Ureter (tissue), 1 donor: Measurements from ENCODE around the gene DGKZ. TPM values are rescaled to one million over a fixed set of nuclear protein-coding genes. Genes with fewer than 3 reads are reported as not detected.

Experiments used
- DNase-seq: peaks from one replicate; pipeline ENCODE4 v3.0.0-alpha.2; 2020; ENCODE audit warnings: low spot score
- total RNA-seq: library from RNA; stranded (reverse); gene quantifications from one replicate; pipeline ENCODE4 v1.2.4, GENCODE V29; 2023
- donor health status: DM: yes; HTN: yes; CAD: no.

The DGKZ gene
- total RNA-seq, 1 donor from 2014 or later, result 76.3 TPM

- DNase-seq, result peak; percentile 85
Observed at GRCh38 chr11:46392421-46393230, 45.4 kb downstream of the DGKZ start.

GRCh38 chr11:46393231-46393616 is 46.0 kb downstream of the DGKZ start:
- no peak for DNase-seq

- DNase-seq, result no peak
Observed at GRCh38 chr11:46393759-46394158, 46.5 kb downstream of the DGKZ start.

GRCh38 chr11:46397526-46397925 is 50.3 kb downstream of the DGKZ start:
- no peak for DNase-seq

GRCh38 chr11:46402957-46403902 is 56.0 kb downstream of the DGKZ start:
- DNase-seq, result no peak

- no peak for DNase-seq
Observed at GRCh38 chr11:46404476-46405017, 57.3 kb downstream of the DGKZ start.

GRCh38 chr11:46407635-46408034 is 60.4 kb downstream of the DGKZ start:
- no peak for DNase-seq

GRCh38 chr11:46408407-46408986 is 61.2 kb downstream of the DGKZ start:
- no peak for DNase-seq

- no peak for DNase-seq
Observed at GRCh38 chr11:46410021-46410420, 62.8 kb downstream of the DGKZ start.

- DNase-seq, result no peak
Observed at GRCh38 chr11:46413760-46414465, 66.7 kb downstream of the DGKZ start.

- DNase-seq, result no peak
Observed at GRCh38 chr11:46414466-46414796, 67.2 kb downstream of the DGKZ start.

GRCh38 chr11:46414879-46415278 is 67.6 kb downstream of the DGKZ start:
- DNase-seq, result no peak

- DNase-seq, result no peak
Observed at GRCh38 chr11:46417711-46418110, 70.4 kb downstream of the DGKZ start.

- DNase-seq, result no peak
Observed at GRCh38 chr11:46418751-46419150, 71.5 kb downstream of the DGKZ start.

GRCh38 chr11:46420513-46420912 is 73.2 kb downstream of the DGKZ start:
- no peak for DNase-seq

- DNase-seq, result no peak
Observed at GRCh38 chr11:46421257-46421880, 74.1 kb downstream of the DGKZ start.

- DNase-seq, result no peak
Observed at GRCh38 chr11:46422588-46422987, 75.3 kb downstream of the DGKZ start.

- no peak for DNase-seq
Observed at GRCh38 chr11:46426233-46426991, 79.1 kb downstream of the DGKZ start.

GRCh38 chr11:46427364-46427763 is 80.1 kb downstream of the DGKZ start:
- DNase-seq, result no peak

- DNase-seq, result no peak
Observed at GRCh38 chr11:46429717-46430116, 82.5 kb downstream of the DGKZ start.
